A549 treated with CORT108297 at 1 μM for 4 hours (cell line): ENCODE measurements around the gene ENTHD1. TPM values are rescaled to one million over a fixed set of nuclear protein-coding genes. Genes with fewer than 3 reads are reported as not detected.

Experiments used
- total RNA-seq: library from RNA; stranded (reverse); fragments of 200-300 nt; extraction: Qiagen RNA extraction; gene quantifications from 5 replicates; pipeline ENCODE4 v1.2.3, GENCODE V29; 2022

The ENTHD1 gene, protein sequence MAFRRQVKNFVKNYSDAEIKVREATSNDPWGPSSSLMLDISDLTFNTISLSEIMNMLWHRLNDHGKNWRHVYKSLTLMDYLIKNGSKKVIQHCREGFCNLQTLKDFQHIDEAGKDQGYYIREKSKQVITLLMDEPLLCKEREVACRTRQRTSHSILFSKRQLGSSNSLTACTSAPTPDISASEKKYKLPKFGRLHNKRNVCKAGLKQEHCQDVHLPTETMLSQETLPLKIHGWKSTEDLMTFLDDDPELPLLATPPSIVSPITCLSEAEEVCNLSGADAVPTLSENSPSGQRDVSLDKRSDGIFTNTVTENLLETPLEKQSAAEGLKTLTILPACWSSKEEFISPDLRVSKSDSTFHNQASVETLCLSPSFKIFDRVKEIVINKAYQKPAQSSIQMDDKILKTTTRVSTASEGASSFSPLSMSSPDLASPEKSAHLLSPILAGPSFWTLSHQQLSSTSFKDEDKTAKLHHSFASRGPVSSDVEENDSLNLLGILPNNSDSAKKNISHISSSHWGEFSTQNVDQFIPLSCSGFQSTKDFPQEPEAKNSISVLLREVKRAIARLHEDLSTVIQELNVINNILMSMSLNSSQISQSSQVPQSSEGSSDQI
- total RNA-seq: not detected in 5 replicates

DNA sequence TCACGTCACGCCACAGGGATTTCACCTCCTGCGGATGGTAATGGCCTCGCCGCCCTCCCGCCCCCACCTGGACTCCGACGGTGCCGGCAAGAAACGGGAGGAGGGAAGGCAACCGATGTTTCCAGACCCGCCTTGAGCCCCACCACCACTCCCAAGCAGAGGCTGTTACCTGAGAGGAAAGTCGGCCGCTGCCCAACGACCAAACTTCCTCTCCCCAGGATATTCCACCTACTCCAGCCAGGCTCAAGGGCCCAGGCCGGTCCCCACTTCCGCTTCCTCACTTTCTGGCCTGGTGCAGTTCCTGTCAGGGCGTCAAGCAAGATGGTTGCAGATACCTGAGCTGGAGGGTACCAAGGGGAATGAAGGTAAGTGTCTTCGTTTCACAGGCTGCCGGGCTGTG lies at the start of gene ENTHD1:
TSS of gene ENTHD1 (minus strand) at position 235 of the 400 bp plus-strand sequence. CDS start 6,012 bp downstream, outside the sequence.

DNA sequence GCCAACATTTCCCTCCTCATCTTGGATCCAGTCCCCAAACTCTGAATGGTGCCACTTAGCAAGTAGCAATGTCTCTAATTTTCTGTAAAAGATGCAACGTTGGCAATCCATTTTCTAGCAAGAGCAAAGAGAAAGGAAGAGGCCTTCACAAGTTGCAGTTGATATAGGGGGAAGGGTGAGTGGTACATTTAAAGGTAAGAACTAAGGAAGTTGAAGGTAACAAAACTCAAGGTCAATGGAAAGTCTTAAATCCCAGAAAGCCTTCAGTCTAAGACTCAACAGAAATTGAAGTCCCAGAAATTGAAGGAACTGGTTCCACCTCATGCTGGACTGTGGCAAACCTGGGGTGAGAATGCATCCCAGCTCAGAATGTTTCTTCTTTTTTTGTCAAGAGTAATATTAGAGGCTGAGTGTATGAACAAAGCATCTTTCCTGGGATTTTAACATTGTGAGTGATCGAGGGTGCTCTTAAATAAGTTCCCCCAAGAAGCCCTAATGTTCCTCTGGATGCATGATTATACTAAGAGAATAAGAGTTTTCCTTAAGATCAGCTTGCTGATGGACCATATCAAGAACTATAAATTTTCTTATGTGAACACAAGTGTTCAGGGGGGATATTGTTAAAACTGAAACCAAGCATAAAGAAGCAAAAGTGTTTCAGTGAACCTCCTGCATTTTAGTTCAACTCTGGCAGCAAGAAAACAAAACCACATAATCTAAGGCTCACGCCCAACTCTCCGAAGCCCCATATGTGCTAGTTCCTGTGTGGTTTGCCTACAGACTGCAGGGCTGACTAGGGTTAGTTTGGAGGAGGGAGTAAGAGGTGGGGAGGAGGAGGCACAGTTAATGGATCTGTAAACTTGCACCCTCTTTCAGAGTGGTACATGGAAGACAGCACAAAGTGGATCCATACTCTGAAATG lies 7.0 kb upstream of the ENTHD1 start, which contains the start of gene GRAP2:
TSS of gene GRAP2 (plus strand) at position 779 of the 922 bp plus-strand sequence. CDS start 46,023 bp downstream, outside the sequence.

Other genes with a start within 250 kb of the ENTHD1 start
- gene GRAP2, start 7.3 kb upstream of the ENTHD1 start, total RNA-seq: not detected in 5 replicates
- gene TMA7B, start 66.6 kb upstream of the ENTHD1 start, total RNA-seq: not detected in 5 replicates
- gene FAM83F, start 101.2 kb upstream of the ENTHD1 start, total RNA-seq: under 0.01 TPM in 1 of 5 replicates, not detected in the others